Measurements from ENCODE around the gene UGT3A1.

UGT3A1 gene

GRCh38 chr5:35904443-35905132, 86.6 kb downstream of the UGT3A1 start:
- DNase-seq = no peak

GRCh38 chr5:35903631-35904203, 87.5 kb downstream of the UGT3A1 start:
- DNase-seq = no peak

GRCh38 chr5:35902046-35902672, 89.0 kb downstream of the UGT3A1 start:
- DNase-seq = no peak

Data from activated CD8-positive, alpha-beta memory T cell treated with anti-CD3 and anti-CD28 coated beads, Interleukin-2, amount 50 U/mL, for 4 hours (primary cell).